ENCODE data around the gene POTEF. TPM values are rescaled to one million over a fixed set of nuclear protein-coding genes. Genes with fewer than 3 reads are reported as not detected.
"Not testable (repeated sequence)": the region's sequence is repeated elsewhere in the genome, so short reads cannot be mapped to it uniquely, and the experiment has no call there.

POTEF gene
- total and polyA plus RNA-seq, 2 of the 4 experiments (the other 2 are of a cell fraction) = not detected

- H2AK5ac ChIP-seq (ENCODE audit: low read depth, low read length); H3K9me1 ChIP-seq (ENCODE audit: insufficient read depth, low read length); intact Hi-C loops (cut with micrococcal nuclease); H2BK120ac ChIP-seq (ENCODE audit: low read depth, low read length); H4K5ac ChIP-seq (ENCODE audit: low read depth, low read length); CTCF ChIA-PET; H2BK15ac ChIP-seq (ENCODE audit: low read depth, low read length); H3K27ac ChIP-seq (ENCODE audit: insufficient read depth, low read length); DNase-seq; H3K14ac ChIP-seq (replicated peaks; ENCODE audit: low read depth, low read length); H3K79me1 ChIP-seq (ENCODE audit: low read depth in 1 of 2, low read length in 2 of 2); H3K4ac ChIP-seq (ENCODE audit: low read depth, low read length); H2BK20ac ChIP-seq (ENCODE audit: low read depth, low read length); H4K8ac ChIP-seq (ENCODE audit: low read depth in 2 of 2, low read length in 2 of 2); H2BK5ac ChIP-seq (ENCODE audit: low read depth, low read length, poor library complexity, severe bottlenecking); H2AK9ac ChIP-seq (replicated peaks; ENCODE audit: low read depth, low read length, poor library complexity); H3K4me2 ChIP-seq (ENCODE audit: low read depth, low read length); H3K27me3 ChIP-seq (ENCODE audit: control insufficient read depth, insufficient read depth, low read length); H2AFZ ChIP-seq (replicated peaks; ENCODE audit: low read length, poor library complexity); dilution Hi-C loops (cut with HindIII; ENCODE audit: low sequenced_read_pairs, unreplicated experiment); H3K56ac ChIP-seq (ENCODE audit: extremely low read depth, insufficient read depth, low read length); H3K9me3 ChIP-seq (ENCODE audit: control insufficient read depth, insufficient read depth, low read length); POLR2A ChIA-PET (ENCODE audit: unreplicated experiment); H3K18ac ChIP-seq (ENCODE audit: low read depth, low read length); ATAC-seq (ENCODE audit: low read depth); H3K23ac ChIP-seq (ENCODE audit: low read depth, low read length); BruUV-seq (replicated peaks); H4K91ac ChIP-seq (ENCODE audit: insufficient read depth, low read depth, low read length); H3K4me1 ChIP-seq (ENCODE audit: control insufficient read depth, insufficient read depth, low read length); H4K20me1 ChIP-seq (ENCODE audit: insufficient read depth, low read length); H3K4me3 ChIP-seq (ENCODE audit: insufficient read depth, low read depth, low read length); H3K9ac ChIP-seq (ENCODE audit: low read depth, low read length): not testable (repeated sequence)
- in situ Hi-C loops (cut with MboI; ENCODE audit: low sequenced_read_pairs) = loop anchor here (25.0 kb wide), 1 partner anchor 1354 kb away; no protein-coding TSS in a partner anchor
- WGBS, 2 experiments (ENCODE audit: extremely low coverage in 2 of 2, insufficient read length in 1 of 2) = 85% methylated on average over 4 of the region's 13 CpGs; no CpG with 5 or more reads in 1 of the 2 experiments
- peaks cover 27% of the 10 kb centered on the region for H3K36me3 ChIP-seq (ENCODE audit: control insufficient read depth, insufficient read depth, low read length)
These were observed 28.9 kb upstream of the POTEF start for GRCh38 chr2:130157825-130158514.

- H3K27ac ChIP-seq (ENCODE audit: insufficient read depth, low read length); H4K91ac ChIP-seq (ENCODE audit: insufficient read depth, low read depth, low read length); H2BK15ac ChIP-seq (ENCODE audit: low read depth, low read length); H3K27me3 ChIP-seq (ENCODE audit: control insufficient read depth, insufficient read depth, low read length); H4K20me1 ChIP-seq (ENCODE audit: insufficient read depth, low read length); H4K8ac ChIP-seq (ENCODE audit: low read depth in 2 of 2, low read length in 2 of 2); H2BK120ac ChIP-seq (ENCODE audit: low read depth, low read length); H3K56ac ChIP-seq (ENCODE audit: extremely low read depth, insufficient read depth, low read length); H3K9me1 ChIP-seq (ENCODE audit: insufficient read depth, low read length); H3K18ac ChIP-seq (ENCODE audit: low read depth, low read length); ATAC-seq (ENCODE audit: low read depth); H3K14ac ChIP-seq (replicated peaks; ENCODE audit: low read depth, low read length); DNase-seq; H2BK5ac ChIP-seq (ENCODE audit: low read depth, low read length, poor library complexity, severe bottlenecking); BruUV-seq (replicated peaks); dilution Hi-C loops (cut with HindIII; ENCODE audit: low sequenced_read_pairs, unreplicated experiment); H2AK5ac ChIP-seq (ENCODE audit: low read depth, low read length); POLR2A ChIA-PET (ENCODE audit: unreplicated experiment); H2BK20ac ChIP-seq (ENCODE audit: low read depth, low read length); CTCF ChIA-PET; H3K79me1 ChIP-seq (ENCODE audit: low read depth in 1 of 2, low read length in 2 of 2); H3K9me3 ChIP-seq (ENCODE audit: control insufficient read depth, insufficient read depth, low read length); H2AFZ ChIP-seq (replicated peaks; ENCODE audit: low read length, poor library complexity); intact Hi-C loops (cut with micrococcal nuclease); H3K9ac ChIP-seq (ENCODE audit: low read depth, low read length); H3K4ac ChIP-seq (ENCODE audit: low read depth, low read length); H3K4me1 ChIP-seq (ENCODE audit: control insufficient read depth, insufficient read depth, low read length); H3K4me3 ChIP-seq (ENCODE audit: insufficient read depth, low read depth, low read length); H2AK9ac ChIP-seq (replicated peaks; ENCODE audit: low read depth, low read length, poor library complexity); H4K5ac ChIP-seq (ENCODE audit: low read depth, low read length); H3K4me2 ChIP-seq (ENCODE audit: low read depth, low read length); H3K23ac ChIP-seq (ENCODE audit: low read depth, low read length): not testable (repeated sequence)
- 80% methylated on average over 1 of the region's 12 CpGs; no CpG with 5 or more reads in 1 of the 2 experiments for WGBS, 2 experiments (ENCODE audit: extremely low coverage in 2 of 2, insufficient read length in 1 of 2)
- in situ Hi-C loops (cut with MboI; ENCODE audit: low sequenced_read_pairs) = loop anchor here (25.0 kb wide), 1 partner anchor 1355 kb away; no protein-coding TSS in a partner anchor
- peaks cover 27% of the 10 kb centered on the region; the same call in 1 of the 2 replicates for H3K36me3 ChIP-seq (ENCODE audit: control insufficient read depth, insufficient read depth, low read length)
These were observed 28.3 kb upstream of the POTEF start for GRCh38 chr2:130157354-130157753.

Measured in IMR-90 (cell line).